ENCODE results near the gene CARF. TPM values are rescaled to one million over a fixed set of nuclear protein-coding genes. Genes with fewer than 3 reads are reported as not detected.

The CARF gene

GRCh38 chr2:203035879-203036470 is 123.9 kb downstream of the CARF start:
- H3K79me1 ChIP-seq (replicated peaks; ENCODE audit: low read length, poor library complexity, severe bottlenecking): peaks cover 7% of the 10 kb centered on the region
- H3K9me3 ChIP-seq (ENCODE audit: control insufficient read depth, low read length): no peaks in the 10 kb centered on the region
- no peak overlapping the region for H3K4ac ChIP-seq (ENCODE audit: low read depth in 1 of 2, low read length in 2 of 2)
- H3K27ac ChIP-seq (ENCODE audit: low read length, poor library complexity, severe bottlenecking): no peak overlapping the region
- H2BK5ac ChIP-seq (ENCODE audit: low read depth, low read length, poor library complexity, severe bottlenecking): no peak overlapping the region
- H3K9ac ChIP-seq (ENCODE audit: low read length): no peak overlapping the region
- DNase-seq: no peak
- peaks cover 0 to 9% of the 10 kb centered on the region in 2 experiments for H3K36me3 ChIP-seq (ENCODE audit: control insufficient read depth in 1 of 2, insufficient read depth in 2 of 2, low read depth in 1 of 2, low read length in 2 of 2)
- no peaks in the 10 kb centered on the region for H3K4me1 ChIP-seq (ENCODE audit: control insufficient read depth, insufficient read depth, low read depth, low read length)
- no peak overlapping the region for H2AFZ ChIP-seq (ENCODE audit: low read depth, low read length)
- H3K18ac ChIP-seq (ENCODE audit: low read depth in 1 of 2, low read length in 2 of 2): no peak overlapping the region
- H3K14ac ChIP-seq (ENCODE audit: low read length in 2 of 2): no peak overlapping the region
- no peak overlapping the region for H4K8ac ChIP-seq (ENCODE audit: low read length)
- H2BK12ac ChIP-seq (ENCODE audit: low read length in 2 of 2): no peak overlapping the region
- H4K91ac ChIP-seq (ENCODE audit: low read length): no peak overlapping the region
- no peak overlapping the region for H2BK15ac ChIP-seq (ENCODE audit: low read depth, poor library complexity, severe bottlenecking)
- H2BK120ac ChIP-seq (ENCODE audit: low read depth, low read length): no peak overlapping the region
- no peaks in the 10 kb centered on the region for H3K27me3 ChIP-seq (ENCODE audit: control insufficient read depth in 1 of 2, insufficient read depth in 1 of 2, low read length in 2 of 2)
- no peak overlapping the region for H2AK5ac ChIP-seq (ENCODE audit: low read length, severe bottlenecking)
- no peak overlapping the region for H3K4me2 ChIP-seq (ENCODE audit: low read length, poor library complexity, severe bottlenecking)
- 80% methylated on average over 1 of the region's 3 CpGs for WGBS
- H3K4me3 ChIP-seq (ENCODE audit: insufficient read depth in 1 of 2, low read depth in 1 of 2, low read length in 2 of 2): no peak overlapping the region
- H3K23ac ChIP-seq (ENCODE audit: low read length in 2 of 2): no peak overlapping the region

Small RNA genes lying within 50 kb of the gene (small RNA-seq; reads per million reads assigned to genes)
- not detected for gene AC010900.2 (ENCODE audit: low read depth)

All from mesenchymal stem cell (in vitro differentiated cells and primary cell).